ENCODE measurements around the gene LDB2.

LDB2 gene

DNA sequence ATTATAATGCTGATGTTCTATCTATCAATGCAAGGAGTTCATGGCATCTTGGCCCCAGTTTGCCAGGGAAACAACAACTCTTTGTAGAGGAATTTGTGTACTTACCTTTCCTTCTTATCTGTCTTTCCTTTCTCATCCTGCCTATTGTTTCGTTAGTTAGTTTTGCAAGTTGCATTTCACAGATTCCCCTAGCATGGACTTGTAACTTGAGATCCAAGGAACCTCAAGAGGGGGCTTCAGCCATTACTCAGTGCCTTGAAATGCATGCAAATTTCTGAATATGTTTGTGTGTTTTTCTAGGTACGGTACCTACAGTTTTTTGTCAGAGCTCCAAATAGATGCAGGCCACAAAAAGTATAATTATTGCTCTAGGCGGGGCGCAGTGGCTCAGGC lies 203.6 kb downstream of the LDB2 start:
- Mint-ChIP-seq H3K27me3 (no peaks in the 10 kb centered on the region), H3K4me1 (ENCODE audit: low read depth in 2 of 2) (no peaks in the 10 kb centered on the region), H3K36me3 (ENCODE audit: insufficient read depth) (no peaks in the 10 kb centered on the region), H3K27ac (no peak overlapping the region), H3K4me3 (no peak overlapping the region), H3K9me3 (no peaks in the 10 kb centered on the region)
- ATAC-seq (replicated peaks), result no peak
- DNase-seq, result no peak

DNA sequence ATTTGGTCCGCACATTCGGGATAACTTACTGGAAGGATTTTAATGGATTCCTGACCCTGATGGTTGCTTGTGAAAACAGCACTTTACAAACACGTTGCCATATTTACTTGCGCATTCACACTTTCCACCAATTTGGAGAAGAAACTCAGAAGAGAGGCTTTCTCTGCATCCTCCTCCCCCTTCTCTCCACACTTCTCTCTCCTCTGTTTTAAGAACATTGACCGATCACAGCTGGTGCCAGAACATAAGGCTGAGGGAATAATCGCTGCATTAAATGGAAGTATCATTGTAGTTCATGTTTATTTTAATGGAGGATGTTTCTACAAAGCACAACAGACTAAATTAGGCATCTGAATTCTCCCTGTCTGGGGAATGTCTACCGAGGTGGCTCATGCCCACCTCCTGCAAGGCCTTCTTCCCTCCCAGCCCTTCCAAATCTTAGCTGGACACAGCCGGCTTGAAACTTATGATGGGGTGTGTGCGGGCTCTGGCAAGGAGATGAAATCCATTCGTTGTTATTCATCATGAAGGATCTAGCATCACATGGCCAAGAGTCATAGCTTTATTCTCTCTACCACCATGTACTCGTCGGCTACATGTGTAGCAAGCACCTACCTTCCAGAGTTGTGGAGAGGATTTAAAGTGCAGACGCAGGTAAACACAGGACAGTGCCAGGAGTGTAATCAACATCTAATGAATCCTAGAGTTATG lies 204.1 kb downstream of the LDB2 start:
- DNase-seq (no peak), ATAC-seq (replicated peaks) (no peak)
- Mint-ChIP-seq H3K36me3 (ENCODE audit: insufficient read depth) (no peaks in the 10 kb centered on the region), H3K27me3 (no peaks in the 10 kb centered on the region), H3K4me1 (ENCODE audit: low read depth in 2 of 2) (no peaks in the 10 kb centered on the region), H3K4me3 (no peak overlapping the region), H3K9me3 (peaks cover 0 to 3% of the 10 kb centered on the region in 2 donors), H3K27ac (no peak overlapping the region)

DNA sequence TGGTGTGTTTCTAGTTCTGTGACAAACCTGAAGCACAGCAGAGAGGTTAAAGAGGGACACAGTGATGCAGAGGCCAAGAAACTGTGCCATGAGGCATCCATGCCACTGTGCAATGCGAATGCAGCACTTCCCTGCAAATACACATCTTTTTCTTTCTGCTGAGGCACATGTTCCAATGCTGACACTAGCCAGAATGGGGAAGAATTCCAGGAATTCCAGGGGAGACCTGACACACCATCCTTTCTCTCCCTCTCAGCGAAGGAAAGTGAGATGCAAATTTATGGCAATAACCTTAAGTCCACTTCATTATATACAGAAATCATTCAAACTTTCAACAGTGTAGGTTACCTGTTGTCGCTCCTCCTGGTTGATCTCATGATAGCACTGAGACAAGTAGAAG lies 204.8 kb downstream of the LDB2 start:
- H3K27me3 Mint-ChIP-seq, result no peaks in the 10 kb centered on the region
- no peaks in the 10 kb centered on the region for H3K4me1 Mint-ChIP-seq (ENCODE audit: low read depth in 2 of 2)
- no peaks in the 10 kb centered on the region for H3K36me3 Mint-ChIP-seq (ENCODE audit: insufficient read depth)
- no peak overlapping the region for H3K4me3 Mint-ChIP-seq
- no peak overlapping the region for H3K27ac Mint-ChIP-seq
- ATAC-seq (replicated peaks) (no peak), DNase-seq (no peak)
- peaks cover 0 to 10% of the 10 kb centered on the region in 2 donors for H3K9me3 Mint-ChIP-seq

DNA sequence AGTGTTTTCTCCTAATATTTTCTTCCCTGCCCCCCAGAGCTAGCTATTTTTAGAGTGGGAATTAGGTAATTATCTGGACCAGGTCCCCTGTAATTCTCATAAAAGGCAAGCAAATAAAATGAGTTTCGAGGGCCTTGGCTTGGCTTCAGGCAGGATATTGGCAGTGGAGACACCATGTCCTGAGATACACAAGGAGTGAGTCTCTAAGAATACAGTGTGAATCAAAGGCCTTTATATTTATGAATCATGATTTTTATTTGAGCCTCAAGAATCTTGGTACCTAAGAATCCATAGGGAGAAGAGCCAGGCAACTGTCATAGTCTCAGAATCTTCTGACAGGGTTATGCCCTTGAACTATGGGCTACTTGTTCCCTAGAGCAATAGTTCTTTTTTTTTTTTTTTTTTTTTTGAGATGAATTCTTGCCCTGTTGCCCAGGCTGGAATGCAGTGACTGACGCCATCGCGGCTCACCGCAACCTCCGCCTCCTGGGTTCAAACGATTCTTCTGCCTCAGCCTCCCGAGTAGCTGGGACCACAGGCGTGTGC lies 205.4 kb downstream of the LDB2 start:
- Mint-ChIP-seq H3K36me3 (ENCODE audit: insufficient read depth) (no peaks in the 10 kb centered on the region), H3K4me1 (ENCODE audit: low read depth in 2 of 2) (no peaks in the 10 kb centered on the region), H3K27me3 (no peaks in the 10 kb centered on the region), H3K27ac (no peak overlapping the region), H3K9me3 (peaks cover 0 to 11% of the 10 kb centered on the region in 2 donors), H3K4me3 (no peak overlapping the region)
- no peak for DNase-seq
- ATAC-seq (replicated peaks), result no peak

DNA sequence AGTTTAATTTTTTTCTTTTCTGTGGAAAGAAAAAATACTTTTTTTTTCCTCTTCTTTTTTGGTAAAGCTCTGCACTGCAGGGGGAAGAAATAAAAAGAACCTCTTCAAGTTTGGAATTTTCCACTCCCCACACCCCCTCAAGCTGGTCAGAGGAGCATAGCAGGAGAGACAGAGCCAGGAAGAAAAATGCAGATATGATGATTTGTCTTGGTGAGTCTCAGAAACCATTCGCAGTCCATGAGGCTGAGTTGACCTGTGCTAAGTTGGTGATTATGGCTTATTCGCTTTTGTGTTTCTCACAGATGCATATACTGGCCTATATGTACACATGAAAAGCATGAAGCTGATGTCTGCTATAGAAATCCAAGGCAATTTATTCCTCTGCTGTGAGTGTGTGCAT lies 205.9 kb downstream of the LDB2 start:
- ATAC-seq (replicated peaks), result no peak
- H3K27ac Mint-ChIP-seq, result no peak overlapping the region
- H3K9me3 Mint-ChIP-seq, result peaks cover 0 to 11% of the 10 kb centered on the region in 2 donors
- no peaks in the 10 kb centered on the region for H3K27me3 Mint-ChIP-seq
- H3K36me3 Mint-ChIP-seq (ENCODE audit: insufficient read depth), result no peaks in the 10 kb centered on the region
- H3K4me1 Mint-ChIP-seq (ENCODE audit: low read depth in 2 of 2), result no peaks in the 10 kb centered on the region
- DNase-seq, result no peak
- no peak overlapping the region for H3K4me3 Mint-ChIP-seq

DNA sequence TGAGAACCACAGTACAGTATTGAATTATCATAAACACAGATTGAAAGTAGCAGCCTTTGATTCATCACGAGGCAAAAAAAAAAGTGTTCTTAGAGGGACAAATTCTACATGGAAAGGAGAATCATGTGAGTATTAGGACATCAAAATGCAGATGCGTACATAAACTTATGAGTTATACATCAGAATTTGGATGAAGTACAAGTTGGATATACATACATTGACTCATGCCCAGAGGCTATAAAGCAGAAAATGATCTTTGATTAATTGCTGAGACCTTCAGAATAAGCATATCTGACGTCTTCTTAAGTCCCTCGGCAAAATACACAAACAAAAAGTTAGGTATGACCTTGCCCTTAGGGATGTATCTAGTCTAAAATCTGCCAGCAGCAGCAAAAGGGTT lies 206.4 kb downstream of the LDB2 start:
- ATAC-seq (replicated peaks), result no peak
- Mint-ChIP-seq H3K27me3 (no peaks in the 10 kb centered on the region), H3K27ac (no peak overlapping the region), H3K4me1 (ENCODE audit: low read depth in 2 of 2) (no peaks in the 10 kb centered on the region), H3K36me3 (ENCODE audit: insufficient read depth) (no peaks in the 10 kb centered on the region), H3K9me3 (peaks cover 0 to 11% of the 10 kb centered on the region in 2 donors), H3K4me3 (no peak overlapping the region)
- DNase-seq, result no peak

DNA sequence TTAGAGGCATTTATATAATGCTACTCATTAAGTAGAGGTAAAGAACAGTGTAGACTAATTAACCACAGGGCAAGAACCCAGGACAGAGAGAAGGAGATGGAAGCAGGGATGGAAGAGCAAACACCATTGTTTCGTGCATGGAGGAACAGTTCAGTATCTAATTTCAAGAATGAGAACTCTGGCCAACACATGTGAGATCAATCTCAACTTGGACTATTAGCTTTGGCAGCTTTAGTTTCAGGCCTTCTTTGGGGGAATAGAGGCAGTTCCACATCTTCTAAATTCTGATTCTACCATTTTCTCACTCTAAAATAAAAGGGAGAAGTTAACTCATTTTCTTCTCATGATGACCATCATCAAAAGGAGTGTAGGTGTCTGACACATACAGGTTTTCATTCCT lies 207.0 kb downstream of the LDB2 start:
- no peak for ATAC-seq (replicated peaks)
- no peaks in the 10 kb centered on the region for H3K4me1 Mint-ChIP-seq (ENCODE audit: low read depth in 2 of 2)
- no peaks in the 10 kb centered on the region for H3K27me3 Mint-ChIP-seq
- peaks cover 0 to 11% of the 10 kb centered on the region in 2 donors for H3K9me3 Mint-ChIP-seq
- no peaks in the 10 kb centered on the region for H3K36me3 Mint-ChIP-seq (ENCODE audit: insufficient read depth)
- H3K4me3 Mint-ChIP-seq, result no peak overlapping the region
- no peak for DNase-seq
- H3K27ac Mint-ChIP-seq, result no peak overlapping the region

DNA sequence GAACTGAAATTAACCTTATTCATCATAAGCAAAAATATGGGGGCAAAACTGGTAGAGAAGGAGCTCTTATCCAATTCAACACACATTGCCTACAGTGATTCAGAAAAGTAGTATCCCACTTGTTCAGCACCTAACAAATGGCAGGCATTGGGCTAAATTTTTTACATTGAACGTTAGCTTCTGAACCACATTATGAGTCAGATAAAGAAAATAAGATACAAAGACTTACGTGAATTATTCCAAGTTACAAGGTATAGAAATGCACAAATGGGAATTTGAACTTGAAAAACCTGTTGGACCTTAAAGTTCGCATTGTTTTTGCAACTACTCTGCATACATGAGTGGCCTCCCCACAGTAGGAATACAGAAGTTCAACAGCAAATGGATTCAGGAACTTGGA lies 210.6 kb downstream of the LDB2 start:
- Mint-ChIP-seq H3K27me3 (no peaks in the 10 kb centered on the region), H3K36me3 (ENCODE audit: insufficient read depth) (no peaks in the 10 kb centered on the region), H3K4me3 (no peak overlapping the region), H3K9me3 (peaks cover 0 to 11% of the 10 kb centered on the region in 2 donors), H3K27ac (no peak overlapping the region), H3K4me1 (ENCODE audit: low read depth in 2 of 2) (no peaks in the 10 kb centered on the region)
- DNase-seq (no peak), ATAC-seq (replicated peaks) (no peak)

DNA sequence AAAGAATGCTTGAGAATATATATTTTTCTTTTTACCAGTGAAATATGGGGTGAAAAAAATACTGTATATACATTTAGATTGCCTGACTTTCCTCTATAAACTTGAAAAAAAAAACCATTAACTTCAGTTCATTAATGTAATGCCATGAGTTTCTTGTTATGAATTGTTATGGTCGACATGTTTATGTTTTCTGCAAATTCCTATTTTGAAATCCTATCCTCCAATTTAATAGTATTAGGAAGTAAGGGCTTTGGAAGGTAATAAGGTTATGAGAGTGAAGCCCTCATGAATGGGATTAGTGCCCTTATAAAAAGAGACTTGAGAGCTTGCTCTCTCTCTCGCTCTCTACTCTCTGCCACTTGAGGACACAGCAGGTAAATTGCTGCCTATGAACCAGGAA lies 211.4 kb downstream of the LDB2 start:
- Mint-ChIP-seq H3K4me3 (no peak overlapping the region), H3K9me3 (peaks cover 0 to 11% of the 10 kb centered on the region in 2 donors), H3K4me1 (ENCODE audit: low read depth in 2 of 2) (no peaks in the 10 kb centered on the region), H3K27ac (no peak overlapping the region), H3K36me3 (ENCODE audit: insufficient read depth) (no peaks in the 10 kb centered on the region), H3K27me3 (no peaks in the 10 kb centered on the region)
- ATAC-seq (replicated peaks) (no peak), DNase-seq (no peak)

DNA sequence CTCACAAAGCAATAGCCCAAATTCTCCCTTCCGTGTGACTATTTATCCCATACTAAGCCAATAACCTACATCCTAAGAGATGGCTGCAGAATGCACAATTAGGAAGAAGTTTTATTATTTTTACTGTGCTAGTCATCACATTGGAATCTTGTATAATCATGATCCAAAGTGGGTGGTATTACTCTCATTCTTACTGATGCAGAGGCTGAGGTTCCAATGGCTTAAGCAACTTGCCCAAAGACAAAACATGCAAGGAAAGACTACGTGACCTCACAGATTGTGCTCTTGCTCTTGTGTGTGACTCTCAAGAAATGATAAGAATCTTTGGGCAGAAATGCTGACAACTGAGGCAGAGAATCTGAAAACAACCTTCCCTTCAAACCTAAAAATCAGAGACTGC lies 212.2 kb downstream of the LDB2 start:
- peaks cover 0 to 11% of the 10 kb centered on the region in 2 donors for H3K9me3 Mint-ChIP-seq
- H3K27ac Mint-ChIP-seq, result no peak overlapping the region
- no peaks in the 10 kb centered on the region for H3K27me3 Mint-ChIP-seq
- H3K36me3 Mint-ChIP-seq (ENCODE audit: insufficient read depth), result no peaks in the 10 kb centered on the region
- H3K4me1 Mint-ChIP-seq (ENCODE audit: low read depth in 2 of 2), result no peaks in the 10 kb centered on the region
- DNase-seq, result no peak
- no peak overlapping the region for H3K4me3 Mint-ChIP-seq
- ATAC-seq (replicated peaks), result no peak

DNA sequence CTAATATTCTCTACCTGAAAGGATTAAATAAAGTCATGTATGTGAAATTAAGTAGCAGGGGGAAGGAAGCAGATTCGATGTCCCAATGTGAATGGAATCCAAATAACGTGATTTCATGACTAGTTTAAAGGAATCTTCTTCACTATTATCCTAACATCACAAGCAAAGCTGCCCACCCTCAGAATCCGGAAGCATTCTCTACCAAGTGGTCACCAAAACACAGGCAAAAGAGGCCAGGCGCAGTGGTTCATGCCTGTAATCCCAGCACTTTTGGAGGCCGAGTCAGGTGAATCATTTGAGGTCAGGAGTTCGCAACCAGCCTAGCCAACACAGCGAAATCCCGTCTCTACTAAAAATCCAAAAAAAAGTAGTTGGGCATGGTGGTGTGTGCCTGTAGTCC lies 212.9 kb downstream of the LDB2 start:
- Mint-ChIP-seq H3K36me3 (ENCODE audit: insufficient read depth) (no peaks in the 10 kb centered on the region), H3K27me3 (no peaks in the 10 kb centered on the region), H3K4me3 (no peak overlapping the region), H3K9me3 (peaks cover 0 to 11% of the 10 kb centered on the region in 2 donors), H3K4me1 (ENCODE audit: low read depth in 2 of 2) (no peaks in the 10 kb centered on the region), H3K27ac (no peak overlapping the region)
- no peak for ATAC-seq (replicated peaks)
- DNase-seq, result no peak

DNA sequence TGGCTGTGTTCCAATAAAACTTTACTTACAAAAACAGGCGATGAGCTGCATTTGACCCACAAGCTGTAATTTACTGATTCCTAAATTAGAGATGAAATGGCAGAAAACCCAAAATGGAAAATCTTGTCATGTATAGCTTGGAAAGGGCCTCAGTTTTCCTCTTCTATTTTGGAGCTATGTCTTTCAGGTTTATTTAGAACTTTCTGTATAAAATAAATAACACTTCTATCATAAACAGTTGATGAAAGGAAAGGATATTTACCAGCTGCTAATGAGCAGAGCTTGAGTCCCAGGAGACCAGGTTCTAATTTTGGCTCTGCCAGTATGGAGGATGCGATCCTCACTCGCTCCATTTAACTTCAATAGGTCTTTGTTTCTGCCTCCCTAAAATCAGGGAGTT lies 213.5 kb downstream of the LDB2 start:
- no peaks in the 10 kb centered on the region for H3K36me3 Mint-ChIP-seq (ENCODE audit: insufficient read depth)
- H3K4me3 Mint-ChIP-seq, result no peak overlapping the region
- no peaks in the 10 kb centered on the region for H3K27me3 Mint-ChIP-seq
- DNase-seq (no peak), ATAC-seq (replicated peaks) (no peak)
- peaks cover 0 to 11% of the 10 kb centered on the region in 2 donors for H3K9me3 Mint-ChIP-seq
- H3K27ac Mint-ChIP-seq, result no peak overlapping the region
- no peaks in the 10 kb centered on the region for H3K4me1 Mint-ChIP-seq (ENCODE audit: low read depth in 2 of 2)

DNA sequence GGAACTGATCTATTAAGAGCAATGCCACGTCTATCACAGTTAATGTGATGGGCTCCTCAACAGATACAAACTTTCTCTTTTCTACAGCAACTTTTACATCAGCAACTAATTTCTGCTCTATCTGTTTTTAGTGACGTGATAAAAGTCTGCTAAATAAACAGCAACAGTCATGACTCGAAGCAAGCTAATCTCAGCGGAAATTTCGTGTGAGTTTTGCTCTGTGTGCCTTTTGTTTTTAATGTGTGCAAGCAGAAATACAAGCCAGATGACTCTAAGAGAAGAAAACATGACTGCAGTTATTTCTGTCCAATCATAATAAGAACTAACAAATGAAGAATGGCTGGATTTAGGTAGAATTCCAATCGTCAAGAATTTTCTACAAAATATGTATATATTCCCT lies 214.3 kb downstream of the LDB2 start:
- H3K27ac Mint-ChIP-seq, result no peak overlapping the region
- H3K36me3 Mint-ChIP-seq (ENCODE audit: insufficient read depth), result no peaks in the 10 kb centered on the region
- H3K4me3 Mint-ChIP-seq, result no peak overlapping the region
- DNase-seq (no peak), ATAC-seq (replicated peaks) (no peak)
- no peaks in the 10 kb centered on the region for H3K4me1 Mint-ChIP-seq (ENCODE audit: low read depth in 2 of 2)
- no peaks in the 10 kb centered on the region for H3K27me3 Mint-ChIP-seq
- H3K9me3 Mint-ChIP-seq, result peaks cover 0 to 6% of the 10 kb centered on the region in 2 donors

DNA sequence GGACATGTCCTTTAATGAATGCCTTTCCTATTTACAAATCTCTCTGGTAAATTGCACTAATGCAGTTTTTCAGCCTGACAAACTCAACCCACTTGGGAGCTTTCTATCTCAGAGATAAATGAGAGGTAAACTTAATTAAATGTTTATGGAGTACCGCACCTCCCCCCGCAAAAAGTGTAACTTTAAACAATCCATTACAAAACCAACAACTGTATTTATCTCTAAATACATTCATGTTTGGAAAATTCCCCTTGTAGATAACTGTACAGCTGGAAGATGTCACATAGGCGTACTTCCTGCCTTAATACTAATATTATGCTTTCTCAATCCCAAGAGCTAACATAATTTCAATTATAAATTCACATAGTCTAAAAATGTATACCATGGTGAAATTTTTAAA lies 215.5 kb downstream of the LDB2 start:
- no peak overlapping the region for H3K27ac Mint-ChIP-seq
- no peaks in the 10 kb centered on the region for H3K36me3 Mint-ChIP-seq (ENCODE audit: insufficient read depth)
- H3K27me3 Mint-ChIP-seq, result no peaks in the 10 kb centered on the region
- H3K4me3 Mint-ChIP-seq, result no peak overlapping the region
- H3K4me1 Mint-ChIP-seq (ENCODE audit: low read depth in 2 of 2), result no peaks in the 10 kb centered on the region
- DNase-seq (no peak), ATAC-seq (replicated peaks) (no peak)
- H3K9me3 Mint-ChIP-seq, result no peaks in the 10 kb centered on the region
